Thyroid gland (tissue), 4 donors: Measurements from ENCODE around the gene DRD1.

Experiments
- CTCF ChIP-seq, 6 experiments: fragments of 200-600 bp in 3 of 6; fragments of 450-650 bp in 3 of 6; sonication (generic) in 3 of 6; IDR thresholded peaks; one replicate each; pipeline ENCODE4 v1.5.1; 2016 to 2019; ENCODE audit warnings: antibody characterized with exemption in 6 of 6, mild to moderate bottlenecking in 2 of 6, inconsistent platforms in 1 of 6, moderate library complexity in 1 of 6
- POLR2A ChIP-seq, 2 donors: fragments of 450-650 bp; IDR thresholded peaks; one replicate each; pipeline ENCODE4 v1.6.1; 2017; ENCODE audit warnings: antibody characterized with exemption in 2 of 2, mild to moderate bottlenecking in 2 of 2, moderate library complexity in 1 of 2

DNA sequence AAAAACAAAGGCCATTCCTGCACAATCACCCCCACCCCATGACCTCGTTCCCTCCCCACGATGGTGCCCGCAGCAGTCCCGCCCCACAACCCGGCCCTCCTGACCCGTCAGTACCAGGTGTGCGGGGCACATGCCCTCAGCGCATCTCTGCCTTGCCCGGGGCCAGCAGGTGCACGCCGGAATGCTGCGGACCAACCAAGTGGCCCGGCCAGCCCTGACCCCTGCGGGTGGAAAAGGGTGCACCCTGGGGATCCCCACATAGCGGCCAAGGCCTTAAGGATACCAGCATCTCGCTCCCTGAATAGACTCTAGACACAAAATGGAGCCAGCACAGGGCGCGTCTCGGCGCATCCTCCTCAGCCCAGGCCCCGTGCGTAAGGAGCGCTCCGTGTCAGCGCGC is 40.3 kb upstream of the DRD1 start:
- TF ChIP-seq CTCF (IDR thresholded peaks at IDR 0.05) (no peak), POLR2A (IDR thresholded peaks at IDR 0.05) (no peak)
